ENCODE data around the gene SIGLEC8. TPM values are rescaled to one million over a fixed set of nuclear protein-coding genes. Genes with fewer than 3 reads are reported as not detected.

The SIGLEC8 gene
- total and polyA plus RNA-seq, 2 of the 4 experiments (the other 2 are of a cell fraction) = not detected

DNA sequence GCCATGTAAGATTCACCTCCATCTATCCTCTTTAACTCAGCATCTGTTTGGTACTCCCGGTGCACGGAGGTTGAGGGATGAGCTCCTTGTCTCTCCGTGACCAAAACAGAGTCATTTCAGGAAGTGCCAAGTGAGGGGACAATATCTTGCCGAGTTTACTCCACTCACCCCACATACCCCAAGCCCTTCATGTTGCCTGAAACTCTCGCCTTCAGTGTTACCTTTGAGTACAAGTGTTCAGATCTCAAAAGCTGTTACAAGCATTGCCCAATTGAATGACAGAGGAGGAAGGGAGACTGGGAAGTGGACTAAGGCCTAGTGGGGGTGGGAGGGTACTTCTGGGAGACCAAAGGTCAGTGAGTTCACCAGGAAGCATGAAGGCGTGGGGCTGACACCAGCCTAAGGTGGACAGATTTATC is 49.4 kb upstream of the SIGLEC8 start:
- no CpG with 5 or more reads among the region's 6 CpGs for WGBS, 2 experiments (ENCODE audit: extremely low coverage in 2 of 2, insufficient read length in 1 of 2)
- BruUV-seq (replicated peaks) = no TSS peak
- H2BK15ac ChIP-seq (ENCODE audit: low read depth, low read length) = no peak overlapping the region
- H3K79me1 ChIP-seq (ENCODE audit: low read depth in 1 of 2, low read length in 2 of 2) = no peaks in the 10 kb centered on the region
- DNase-seq = no peak
- intact Hi-C loops (cut with micrococcal nuclease) (no loop called here), in situ Hi-C loops (cut with MboI; ENCODE audit: low sequenced_read_pairs) (no loop called here), dilution Hi-C loops (cut with HindIII; ENCODE audit: low sequenced_read_pairs, unreplicated experiment) (no loop called here)
- POLR2A ChIA-PET (ENCODE audit: unreplicated experiment) = no interaction called here
- no peak for ATAC-seq (ENCODE audit: low read depth)
- no peak overlapping the region for H4K8ac ChIP-seq (ENCODE audit: low read depth in 2 of 2, low read length in 2 of 2)
- no peak overlapping the region for H3K4ac ChIP-seq (ENCODE audit: low read depth, low read length)
- no peak overlapping the region for H3K23ac ChIP-seq (ENCODE audit: low read depth, low read length)
- CTCF ChIA-PET = interaction anchor here (2.1 kb wide), 1 partner anchor 8 kb away, joined by 8 read pairs; no protein-coding TSS in a partner anchor
- H2BK120ac ChIP-seq (ENCODE audit: low read depth, low read length) = no peak overlapping the region
- H2BK5ac ChIP-seq (ENCODE audit: low read depth, low read length, poor library complexity, severe bottlenecking) = no peak overlapping the region
- H2BK20ac ChIP-seq (ENCODE audit: low read depth, low read length) = no peak overlapping the region
- H3K27me3 ChIP-seq (ENCODE audit: control insufficient read depth, insufficient read depth, low read length) = no peaks in the 10 kb centered on the region
- no peak overlapping the region for H2AK5ac ChIP-seq (ENCODE audit: low read depth, low read length)
- TF ChIP-seq NFE2L2 (IDR thresholded peaks at IDR 0.05; ENCODE audit: low read depth, low read length) (no peak), MAZ (IDR thresholded peaks at IDR 0.05; ENCODE audit: borderline replicate concordance, low read depth, low read length) (no peak), FOS (IDR thresholded peaks at IDR 0.05; ENCODE audit: low read depth, low read length) (no peak), SMC3 (IDR thresholded peaks at IDR 0.05; ENCODE audit: low read depth, low read length) (no peak), MAFK (IDR thresholded peaks at IDR 0.05; ENCODE audit: low read depth, low read length) (no peak), RCOR1 (IDR thresholded peaks at IDR 0.05; ENCODE audit: insufficient replicate concordance, low read length) (no peak), MXI1 (IDR thresholded peaks at IDR 0.05; ENCODE audit: borderline replicate concordance, low read depth, low read length) (no peak), RFX5 (IDR thresholded peaks at IDR 0.05; ENCODE audit: low read depth, low read length) (no peak), POLR2A (IDR thresholded peaks at IDR 0.05; ENCODE audit: low read depth, low read length) (no peak), CHD1 (IDR thresholded peaks at IDR 0.05; ENCODE audit: low read depth, low read length) (no peak), BHLHE40 (IDR thresholded peaks at IDR 0.05; ENCODE audit: low read depth, low read length) (no peak), RAD21 (IDR thresholded peaks at IDR 0.05; ENCODE audit: low read length) (no peak)
- TF ChIP-seq, protein P1, sequence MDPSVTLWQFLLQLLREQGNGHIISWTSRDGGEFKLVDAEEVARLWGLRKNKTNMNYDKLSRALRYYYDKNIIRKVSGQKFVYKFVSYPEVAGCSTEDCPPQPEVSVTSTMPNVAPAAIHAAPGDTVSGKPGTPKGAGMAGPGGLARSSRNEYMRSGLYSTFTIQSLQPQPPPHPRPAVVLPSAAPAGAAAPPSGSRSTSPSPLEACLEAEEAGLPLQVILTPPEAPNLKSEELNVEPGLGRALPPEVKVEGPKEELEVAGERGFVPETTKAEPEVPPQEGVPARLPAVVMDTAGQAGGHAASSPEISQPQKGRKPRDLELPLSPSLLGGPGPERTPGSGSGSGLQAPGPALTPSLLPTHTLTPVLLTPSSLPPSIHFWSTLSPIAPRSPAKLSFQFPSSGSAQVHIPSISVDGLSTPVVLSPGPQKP (IDR thresholded peaks at IDR 0.05; ENCODE audit: borderline replicate concordance, low read depth, low read length) = no peak
- TF ChIP-seq, protein P2, sequence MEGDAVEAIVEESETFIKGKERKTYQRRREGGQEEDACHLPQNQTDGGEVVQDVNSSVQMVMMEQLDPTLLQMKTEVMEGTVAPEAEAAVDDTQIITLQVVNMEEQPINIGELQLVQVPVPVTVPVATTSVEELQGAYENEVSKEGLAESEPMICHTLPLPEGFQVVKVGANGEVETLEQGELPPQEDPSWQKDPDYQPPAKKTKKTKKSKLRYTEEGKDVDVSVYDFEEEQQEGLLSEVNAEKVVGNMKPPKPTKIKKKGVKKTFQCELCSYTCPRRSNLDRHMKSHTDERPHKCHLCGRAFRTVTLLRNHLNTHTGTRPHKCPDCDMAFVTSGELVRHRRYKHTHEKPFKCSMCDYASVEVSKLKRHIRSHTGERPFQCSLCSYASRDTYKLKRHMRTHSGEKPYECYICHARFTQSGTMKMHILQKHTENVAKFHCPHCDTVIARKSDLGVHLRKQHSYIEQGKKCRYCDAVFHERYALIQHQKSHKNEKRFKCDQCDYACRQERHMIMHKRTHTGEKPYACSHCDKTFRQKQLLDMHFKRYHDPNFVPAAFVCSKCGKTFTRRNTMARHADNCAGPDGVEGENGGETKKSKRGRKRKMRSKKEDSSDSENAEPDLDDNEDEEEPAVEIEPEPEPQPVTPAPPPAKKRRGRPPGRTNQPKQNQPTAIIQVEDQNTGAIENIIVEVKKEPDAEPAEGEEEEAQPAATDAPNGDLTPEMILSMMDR (conservative IDR thresholded peaks at IDR 0.05; ENCODE audit: low read depth, low read length) = no peak
- no peak overlapping the region for H2AFZ ChIP-seq (replicated peaks; ENCODE audit: low read length, poor library complexity)
- no peak overlapping the region for H3K14ac ChIP-seq (replicated peaks; ENCODE audit: low read depth, low read length)
- H3K4me1 ChIP-seq (ENCODE audit: control insufficient read depth, insufficient read depth, low read length) = no peaks in the 10 kb centered on the region
- H3K56ac ChIP-seq (ENCODE audit: extremely low read depth, insufficient read depth, low read length) = no peak overlapping the region
- H4K5ac ChIP-seq (ENCODE audit: low read depth, low read length) = no peak overlapping the region
- H4K91ac ChIP-seq (ENCODE audit: insufficient read depth, low read depth, low read length) = no peak overlapping the region
- no peaks in the 10 kb centered on the region for H3K9me1 ChIP-seq (ENCODE audit: insufficient read depth, low read length)
- H3K27ac ChIP-seq (ENCODE audit: insufficient read depth, low read length) = no peak overlapping the region
- H3K36me3 ChIP-seq (ENCODE audit: control insufficient read depth, insufficient read depth, low read length) = no peaks in the 10 kb centered on the region
- H3K4me2 ChIP-seq (ENCODE audit: low read depth, low read length) = no peak overlapping the region
- H2AK9ac ChIP-seq (replicated peaks; ENCODE audit: low read depth, low read length, poor library complexity) = no peak overlapping the region
- H3K9ac ChIP-seq (ENCODE audit: low read depth, low read length) = no peak overlapping the region
- no peaks in the 10 kb centered on the region for H4K20me1 ChIP-seq (ENCODE audit: insufficient read depth, low read length)
- H3K9me3 ChIP-seq (ENCODE audit: control insufficient read depth, insufficient read depth, low read length) = no peaks in the 10 kb centered on the region; the same call in 1 of the 2 replicates
- H3K18ac ChIP-seq (ENCODE audit: low read depth, low read length) = no peak overlapping the region
- H3K4me3 ChIP-seq (ENCODE audit: insufficient read depth, low read depth, low read length) = no peak overlapping the region

All from IMR-90 (cell line).